ENCODE measurements around the gene AMER1.

Gene AMER1

DNA sequence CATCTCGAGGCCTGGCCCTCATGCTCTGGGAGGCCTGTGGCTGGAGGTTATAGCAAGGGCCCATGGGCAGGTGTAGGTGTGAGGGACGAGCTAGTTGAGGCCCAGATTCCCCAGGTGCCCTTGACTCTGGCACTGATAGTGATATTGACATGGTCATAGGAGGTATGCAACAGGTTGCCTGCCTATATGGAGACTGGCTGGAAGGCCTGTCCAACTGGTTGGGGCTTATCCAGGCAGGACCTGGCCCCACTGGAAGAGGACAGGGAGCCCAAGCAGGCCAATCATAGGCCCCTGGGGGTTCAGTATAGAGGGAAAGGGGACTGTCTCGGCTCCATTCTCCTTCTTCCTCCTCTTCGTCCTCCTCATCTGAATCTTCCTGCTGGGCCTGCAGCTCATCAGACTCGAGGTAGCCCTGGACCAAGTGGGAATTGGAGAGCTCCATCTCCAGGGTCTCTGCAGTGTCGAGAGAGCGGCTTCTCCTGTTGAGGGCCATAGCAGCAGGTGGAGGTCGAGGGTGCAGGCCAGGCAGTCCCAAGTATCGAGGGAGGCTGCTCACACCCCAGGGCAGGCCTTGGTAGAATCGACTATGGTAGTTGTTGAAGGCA, 15.3 kb downstream of the AMER1 start:
- Histone ChIP-seq H3K36me3 (no peaks in the 10 kb centered on the region), H3K27ac (no peak overlapping the region), H3K4me3 (ENCODE audit: low read depth in 1 of 2, low read length in 1 of 2) (no peak overlapping the region), H3K4me1 (ENCODE audit: control insufficient read depth in 1 of 2, insufficient read depth in 1 of 2, low read depth in 1 of 2, low read length in 1 of 2) (no peaks in the 10 kb centered on the region), H3K27me3 (no peaks in the 10 kb centered on the region), H3K9me3 (no peaks in the 10 kb centered on the region)
- TF ChIP-seq, protein P1, sequence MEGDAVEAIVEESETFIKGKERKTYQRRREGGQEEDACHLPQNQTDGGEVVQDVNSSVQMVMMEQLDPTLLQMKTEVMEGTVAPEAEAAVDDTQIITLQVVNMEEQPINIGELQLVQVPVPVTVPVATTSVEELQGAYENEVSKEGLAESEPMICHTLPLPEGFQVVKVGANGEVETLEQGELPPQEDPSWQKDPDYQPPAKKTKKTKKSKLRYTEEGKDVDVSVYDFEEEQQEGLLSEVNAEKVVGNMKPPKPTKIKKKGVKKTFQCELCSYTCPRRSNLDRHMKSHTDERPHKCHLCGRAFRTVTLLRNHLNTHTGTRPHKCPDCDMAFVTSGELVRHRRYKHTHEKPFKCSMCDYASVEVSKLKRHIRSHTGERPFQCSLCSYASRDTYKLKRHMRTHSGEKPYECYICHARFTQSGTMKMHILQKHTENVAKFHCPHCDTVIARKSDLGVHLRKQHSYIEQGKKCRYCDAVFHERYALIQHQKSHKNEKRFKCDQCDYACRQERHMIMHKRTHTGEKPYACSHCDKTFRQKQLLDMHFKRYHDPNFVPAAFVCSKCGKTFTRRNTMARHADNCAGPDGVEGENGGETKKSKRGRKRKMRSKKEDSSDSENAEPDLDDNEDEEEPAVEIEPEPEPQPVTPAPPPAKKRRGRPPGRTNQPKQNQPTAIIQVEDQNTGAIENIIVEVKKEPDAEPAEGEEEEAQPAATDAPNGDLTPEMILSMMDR (IDR thresholded peaks at IDR 0.05), result no peak

DNA sequence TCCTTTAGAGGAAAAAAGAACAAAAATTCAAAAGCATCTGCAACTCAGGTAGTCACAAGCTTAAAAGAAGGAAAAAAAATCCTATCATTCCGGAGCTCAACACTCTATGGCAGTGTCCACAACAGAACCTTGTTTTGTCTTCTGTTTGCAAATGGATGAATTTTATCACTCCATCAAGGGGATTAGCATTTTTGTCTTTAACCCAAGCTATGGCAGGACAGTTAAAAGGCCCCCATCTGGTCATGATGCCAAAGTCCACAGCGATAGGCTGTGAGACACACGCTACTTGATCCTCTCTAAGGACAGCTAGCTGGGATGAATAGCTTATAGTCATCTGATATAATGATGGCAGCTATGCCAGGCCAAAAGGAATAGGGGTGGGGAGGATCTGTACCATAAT, 16.6 kb downstream of the AMER1 start:
- H3K4me1 ChIP-seq (ENCODE audit: control insufficient read depth in 1 of 2, insufficient read depth in 1 of 2, low read depth in 1 of 2, low read length in 1 of 2), result no peaks in the 10 kb centered on the region
- TF ChIP-seq, protein P1 (IDR thresholded peaks at IDR 0.05), result no peak
- no peak overlapping the region for H3K4me3 ChIP-seq (ENCODE audit: low read depth in 1 of 2, low read length in 1 of 2)
- H3K36me3 ChIP-seq, result no peaks in the 10 kb centered on the region
- H3K9me3 ChIP-seq, result no peaks in the 10 kb centered on the region
- H3K27me3 ChIP-seq, result no peaks in the 10 kb centered on the region
- no peak overlapping the region for H3K27ac ChIP-seq

DNA sequence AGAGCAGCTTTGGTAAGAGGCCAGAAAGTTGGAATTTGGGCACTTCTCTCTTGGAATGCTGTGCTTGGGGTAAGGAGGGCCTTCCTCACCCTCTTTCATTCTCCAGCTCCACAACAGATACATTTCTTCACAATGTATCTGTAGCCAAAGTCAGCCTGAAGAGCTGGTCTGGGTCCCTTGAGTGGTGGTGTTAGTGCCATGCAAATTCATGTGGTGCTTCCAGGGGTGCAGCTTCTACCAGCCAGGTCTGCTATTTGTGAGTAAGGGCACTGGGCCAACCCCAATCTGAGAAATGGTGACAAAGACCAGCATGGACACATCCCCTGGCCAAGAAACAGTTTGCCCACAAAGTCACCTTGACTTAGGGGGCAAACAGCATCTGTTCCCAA, 17.8 kb downstream of the AMER1 start:
- TF ChIP-seq, protein P1 (IDR thresholded peaks at IDR 0.05), result no peak
- Histone ChIP-seq H3K4me1 (ENCODE audit: control insufficient read depth in 1 of 2, insufficient read depth in 1 of 2, low read depth in 1 of 2, low read length in 1 of 2) (no peaks in the 10 kb centered on the region), H3K27ac (no peak overlapping the region), H3K4me3 (ENCODE audit: low read depth in 1 of 2, low read length in 1 of 2) (no peak overlapping the region), H3K27me3 (no peaks in the 10 kb centered on the region), H3K9me3 (no peaks in the 10 kb centered on the region), H3K36me3 (no peaks in the 10 kb centered on the region)

DNA sequence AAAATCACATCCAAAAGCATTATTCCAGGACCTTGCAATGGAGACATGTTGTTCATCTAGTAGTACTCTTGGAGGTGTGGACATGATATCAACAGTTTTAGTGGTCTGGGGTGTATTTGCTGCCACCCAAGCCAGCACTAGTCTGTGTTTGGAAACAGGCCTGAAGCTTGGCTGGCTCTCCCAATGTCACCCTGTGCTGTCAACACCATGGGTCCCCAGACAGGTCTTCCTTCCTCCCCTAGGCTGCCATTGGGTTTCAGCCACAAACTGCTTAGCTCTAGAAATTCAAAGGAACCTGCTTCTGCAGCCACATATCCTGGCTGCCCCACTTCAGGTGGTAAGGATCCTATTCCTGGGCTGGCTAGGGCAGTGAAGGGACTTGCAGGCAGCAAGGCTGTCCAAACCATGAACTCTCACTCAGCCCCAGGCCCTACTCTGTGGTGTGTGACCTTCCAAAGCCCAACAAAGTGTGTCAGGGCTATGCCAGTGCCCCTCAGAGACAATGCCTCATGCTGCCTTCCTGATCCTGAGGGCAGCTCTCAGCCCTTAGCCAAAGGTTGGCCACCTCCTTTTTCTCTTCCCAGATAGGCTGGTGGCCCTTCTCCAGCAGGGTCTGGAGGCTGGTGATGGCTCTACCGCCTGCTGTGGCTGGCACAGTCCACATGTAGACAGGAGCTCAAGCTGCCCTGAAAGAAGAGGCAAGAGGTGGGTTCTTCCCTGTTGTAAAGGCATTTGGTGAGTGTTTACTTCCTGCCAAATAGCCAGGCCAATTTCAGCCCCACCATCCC, 18.3 kb downstream of the AMER1 start:
- Histone ChIP-seq H3K4me1 (ENCODE audit: control insufficient read depth in 1 of 2, insufficient read depth in 1 of 2, low read depth in 1 of 2, low read length in 1 of 2) (no peaks in the 10 kb centered on the region), H3K4me3 (ENCODE audit: low read depth in 1 of 2, low read length in 1 of 2) (no peak overlapping the region), H3K36me3 (no peaks in the 10 kb centered on the region), H3K27me3 (no peaks in the 10 kb centered on the region), H3K27ac (no peak overlapping the region), H3K9me3 (no peaks in the 10 kb centered on the region)
- TF ChIP-seq, protein P1 (IDR thresholded peaks at IDR 0.05), result no peak

DNA sequence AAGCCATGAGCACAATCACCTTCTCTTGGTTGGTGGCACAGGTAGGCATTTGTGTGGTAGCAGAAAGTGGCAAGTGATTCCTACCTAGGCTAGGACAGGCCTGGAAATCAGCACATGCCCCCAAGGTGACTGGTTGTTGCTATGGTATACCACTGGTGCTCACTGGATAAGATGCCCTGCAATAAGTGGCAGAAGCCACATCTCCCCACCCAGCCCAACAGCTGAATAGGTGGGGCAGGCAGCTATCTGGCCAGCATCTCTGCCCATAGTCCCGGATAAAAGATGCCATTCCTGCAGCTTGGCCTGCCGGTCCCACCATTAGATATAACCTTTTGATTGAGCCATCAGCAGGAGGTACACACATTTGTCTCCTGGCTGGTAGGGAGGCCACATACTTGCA, 21.1 kb downstream of the AMER1 start:
- Histone ChIP-seq H3K4me3 (ENCODE audit: low read depth in 1 of 2, low read length in 1 of 2) (no peak overlapping the region), H3K27me3 (no peaks in the 10 kb centered on the region), H3K9me3 (no peaks in the 10 kb centered on the region), H3K27ac (no peak overlapping the region), H3K36me3 (no peaks in the 10 kb centered on the region), H3K4me1 (ENCODE audit: control insufficient read depth in 1 of 2, insufficient read depth in 1 of 2, low read depth in 1 of 2, low read length in 1 of 2) (no peaks in the 10 kb centered on the region)
- TF ChIP-seq, protein P1 (IDR thresholded peaks at IDR 0.05), result no peak
